Tibial nerve (tissue), 4 donors: Measurements from ENCODE around the gene AGPAT1. TPM values are rescaled to one million over a fixed set of nuclear protein-coding genes. Genes with fewer than 3 reads are reported as not detected.

Experiments used
- DNase-seq, 2 donors: peaks; one replicate each; pipeline ENCODE4 v3.0.0-alpha.2; 2019; ENCODE audit warnings: low spot score in 2 of 2
- H3K27ac ChIP-seq, 4 donors: fragments of 200-600 bp; sonication (generic) in 3 of 4; one replicate each; pipeline ENCODE4 v1.5.1; 2017 to 2019; ENCODE audit warnings: mild to moderate bottlenecking in 1 of 4
- H3K27me3 ChIP-seq, 2 donors: fragments of 200-600 bp; sonication (generic) in 1 of 2; one replicate each; pipeline versions ENCODE4 v1.5.1 to v1.6.0; 2017 to 2019
- H3K36me3 ChIP-seq, 3 donors: fragments of 200-600 bp; sonication (generic); one replicate each; pipeline ENCODE4 v1.5.1; 2018 to 2019
- H3K4me1 ChIP-seq, 4 donors: fragments of 200-600 bp; sonication (generic) in 3 of 4; one replicate each; pipeline ENCODE4 v1.5.1; 2017 to 2019
- H3K4me3 ChIP-seq, 4 donors: fragments of 200-600 bp; sonication (generic) in 3 of 4; one replicate each; pipeline ENCODE4 v1.5.1; 2017 to 2019; ENCODE audit warnings: mild to moderate bottlenecking in 1 of 4, moderate library complexity in 1 of 4
- H3K9me3 ChIP-seq, 4 donors: fragments of 200-600 bp; sonication (generic) in 3 of 4; one replicate each; pipeline ENCODE4 v1.5.1; 2017 to 2019
- EP300 ChIP-seq, 2 donors: sonication (generic); formaldehyde crosslinking; IDR thresholded peaks; one replicate each; pipeline ENCODE4 v1.6.1; 2017; ENCODE audit warnings: antibody characterized with exemption in 2 of 2, mild to moderate bottlenecking in 1 of 2
- POLR2A ChIP-seq, 2 donors: fragments of 450-650 bp; IDR thresholded peaks; one replicate each; pipeline ENCODE4 v1.6.1; 2017; ENCODE audit warnings: antibody characterized with exemption in 2 of 2, mild to moderate bottlenecking in 2 of 2, moderate library complexity in 2 of 2
- WGBS, 2 donors: methylation state at CpG; one replicate each; pipeline ENCODE4 v1.1.5; 2018; 5-methylcytosine and 5-hydroxymethylcytosine counted together
- total RNA-seq, 4 donors: library from RNA; depleted of rRNA; stranded (reverse); fragments of >200 nt; gene quantifications; one replicate each; pipeline ENCODE4 v1.1.0, GENCODE V29; 2016
- TF ChIP-seq, protein P1 (sequence below), 5 experiments: fragments of 200-600 bp in 3 of 5; fragments of 450-650 bp in 2 of 5; sonication (generic) in 3 of 5; IDR thresholded peaks; one replicate each; pipeline ENCODE4 v1.5.1; 2016 to 2019; ENCODE audit warnings: antibody characterized with exemption in 5 of 5, mild to moderate bottlenecking in 3 of 5, moderate library complexity in 2 of 5

AGPAT1 gene
- total RNA-seq, 4 donors from 2014 or later = 45.3 to 52.2 (median 48.1) TPM

GRCh38 chr6:32220021-32220420 is 44.1 kb upstream of the AGPAT1 start:
- no peak overlapping the region for H3K27ac ChIP-seq

DNA sequence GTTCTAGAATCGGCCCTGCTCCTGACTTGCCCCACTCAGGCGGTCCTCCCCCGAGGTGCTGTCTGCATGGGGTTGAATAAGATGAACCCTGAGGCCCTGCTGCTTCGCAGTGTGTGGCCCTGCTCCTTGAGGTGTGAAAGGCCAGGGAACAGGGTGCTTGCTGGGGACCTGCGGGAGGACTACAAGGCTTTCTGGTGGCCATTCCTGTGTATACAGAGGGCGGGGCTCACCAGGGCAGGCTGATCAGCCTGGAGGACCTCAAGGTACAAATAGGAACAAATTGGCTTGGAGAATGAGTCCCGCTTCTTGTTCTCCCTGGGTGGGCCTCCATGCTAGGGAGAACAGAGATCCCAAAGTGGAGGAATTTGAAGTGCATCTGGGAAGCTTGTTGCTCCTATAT is 42.3 kb upstream of the AGPAT1 start:
- no peaks in the 10 kb centered on the region for H3K27me3 ChIP-seq
- no peak overlapping the region for H3K4me3 ChIP-seq
- no peak for DNase-seq
- no peaks in the 10 kb centered on the region for H3K36me3 ChIP-seq
- H3K27ac ChIP-seq = no peak overlapping the region
- WGBS, 2 donors = 74 to 79% methylated on average over 7 of the region's 7 CpGs
- no peaks in the 10 kb centered on the region for H3K9me3 ChIP-seq
- no peaks in the 10 kb centered on the region for H3K4me1 ChIP-seq
- TF ChIP-seq EP300 (IDR thresholded peaks at IDR 0.05) = no peak
- TF ChIP-seq, protein P1, sequence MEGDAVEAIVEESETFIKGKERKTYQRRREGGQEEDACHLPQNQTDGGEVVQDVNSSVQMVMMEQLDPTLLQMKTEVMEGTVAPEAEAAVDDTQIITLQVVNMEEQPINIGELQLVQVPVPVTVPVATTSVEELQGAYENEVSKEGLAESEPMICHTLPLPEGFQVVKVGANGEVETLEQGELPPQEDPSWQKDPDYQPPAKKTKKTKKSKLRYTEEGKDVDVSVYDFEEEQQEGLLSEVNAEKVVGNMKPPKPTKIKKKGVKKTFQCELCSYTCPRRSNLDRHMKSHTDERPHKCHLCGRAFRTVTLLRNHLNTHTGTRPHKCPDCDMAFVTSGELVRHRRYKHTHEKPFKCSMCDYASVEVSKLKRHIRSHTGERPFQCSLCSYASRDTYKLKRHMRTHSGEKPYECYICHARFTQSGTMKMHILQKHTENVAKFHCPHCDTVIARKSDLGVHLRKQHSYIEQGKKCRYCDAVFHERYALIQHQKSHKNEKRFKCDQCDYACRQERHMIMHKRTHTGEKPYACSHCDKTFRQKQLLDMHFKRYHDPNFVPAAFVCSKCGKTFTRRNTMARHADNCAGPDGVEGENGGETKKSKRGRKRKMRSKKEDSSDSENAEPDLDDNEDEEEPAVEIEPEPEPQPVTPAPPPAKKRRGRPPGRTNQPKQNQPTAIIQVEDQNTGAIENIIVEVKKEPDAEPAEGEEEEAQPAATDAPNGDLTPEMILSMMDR (IDR thresholded peaks at IDR 0.05) = no peak
- no peak for TF ChIP-seq POLR2A (IDR thresholded peaks at IDR 0.05)

More at GRCh38 chr6:32220021-32220420, 44.1 kb upstream of the AGPAT1 start:
- no peak for DNase-seq
- Histone ChIP-seq H3K4me1 (peaks cover 0 to 5% (median 0%) of the 10 kb centered on the region in 4 donors), H3K27me3 (no peaks in the 10 kb centered on the region), H3K4me3 (no peak overlapping the region), H3K36me3 (no peaks in the 10 kb centered on the region), H3K9me3 (no peaks in the 10 kb centered on the region)
- TF ChIP-seq EP300 (IDR thresholded peaks at IDR 0.05) (no peak), POLR2A (IDR thresholded peaks at IDR 0.05) (no peak)
- TF ChIP-seq, protein P1 (IDR thresholded peaks at IDR 0.05) = no peak
- 65 to 75% methylated on average over 4 of the region's 4 CpGs for WGBS, 2 donors

DNA sequence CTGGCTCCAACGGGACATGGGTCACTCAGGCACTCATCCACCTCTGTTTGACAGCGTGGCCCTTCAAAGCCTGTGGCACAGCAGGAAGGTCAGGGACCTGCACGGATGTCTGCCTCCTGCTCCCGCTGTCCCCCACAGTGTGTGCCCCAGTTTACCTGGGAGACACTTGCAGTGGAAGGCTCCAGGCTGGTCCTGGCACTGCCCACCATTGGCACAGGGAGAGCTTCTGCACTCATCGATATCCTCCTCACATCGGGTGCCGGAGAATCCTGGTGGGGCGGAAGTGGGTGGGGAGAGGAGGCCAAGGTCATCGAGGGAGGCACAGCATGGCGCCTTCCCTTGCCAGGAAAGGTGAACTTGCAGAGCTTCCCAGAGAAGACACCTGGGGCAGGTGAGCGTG is 41.1 kb upstream of the AGPAT1 start:
- WGBS, 2 donors = 96% methylated on average over 7 to 10 of the region's 11 CpGs
- DNase-seq = no peak
- no peaks in the 10 kb centered on the region for H3K27me3 ChIP-seq
- no peaks in the 10 kb centered on the region for H3K9me3 ChIP-seq
- H3K27ac ChIP-seq = no peak overlapping the region
- no peaks in the 10 kb centered on the region for H3K36me3 ChIP-seq
- TF ChIP-seq, protein P1 (IDR thresholded peaks at IDR 0.05) = no peak
- TF ChIP-seq POLR2A (IDR thresholded peaks at IDR 0.05) (no peak), EP300 (IDR thresholded peaks at IDR 0.05) (no peak)
- H3K4me1 ChIP-seq = no peaks in the 10 kb centered on the region
- no peak overlapping the region for H3K4me3 ChIP-seq

- no peak for DNase-seq
- Histone ChIP-seq H3K4me1 (no peaks in the 10 kb centered on the region), H3K9me3 (no peaks in the 10 kb centered on the region), H3K27ac (no peak overlapping the region), H3K27me3 (no peaks in the 10 kb centered on the region), H3K36me3 (no peaks in the 10 kb centered on the region), H3K4me3 (no peak overlapping the region)
- no peak for TF ChIP-seq POLR2A (IDR thresholded peaks at IDR 0.05)
- 79 to 87% methylated on average over 10 of the region's 10 CpGs for WGBS, 2 donors
Measured at GRCh38 chr6:32216285-32216684, 40.4 kb upstream of the AGPAT1 start.

DNA sequence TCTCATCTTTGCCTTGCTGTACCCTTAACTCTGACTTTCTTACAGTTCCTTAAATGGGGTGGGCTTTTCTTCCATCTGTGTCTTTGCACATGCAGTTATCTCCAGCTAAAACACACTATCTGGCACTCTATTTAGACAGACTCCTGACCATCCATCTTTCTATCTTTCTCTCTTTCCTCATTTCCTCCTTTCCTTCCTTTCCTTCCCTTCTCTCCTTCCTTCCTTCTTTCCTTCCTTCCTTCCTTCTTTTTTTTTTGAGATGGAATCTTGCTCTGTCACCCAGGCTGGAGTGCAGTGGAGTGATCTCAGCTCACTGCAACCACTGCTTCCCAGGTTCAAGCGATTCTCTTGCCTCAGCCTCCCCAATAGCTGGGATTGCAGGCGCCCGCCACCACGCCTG is 39.7 kb upstream of the AGPAT1 start:
- H3K9me3 ChIP-seq = no peaks in the 10 kb centered on the region
- H3K27ac ChIP-seq = no peak overlapping the region
- H3K36me3 ChIP-seq = no peaks in the 10 kb centered on the region
- H3K4me1 ChIP-seq = no peaks in the 10 kb centered on the region
- no peak overlapping the region for H3K4me3 ChIP-seq
- DNase-seq = no peak
- WGBS, 2 donors = 90 to 95% methylated on average over 4 of the region's 4 CpGs
- TF ChIP-seq, protein P1 (IDR thresholded peaks at IDR 0.05) = no peak
- no peak for TF ChIP-seq POLR2A (IDR thresholded peaks at IDR 0.05)
- TF ChIP-seq EP300 (IDR thresholded peaks at IDR 0.05) = no peak
- no peaks in the 10 kb centered on the region for H3K27me3 ChIP-seq

DNA sequence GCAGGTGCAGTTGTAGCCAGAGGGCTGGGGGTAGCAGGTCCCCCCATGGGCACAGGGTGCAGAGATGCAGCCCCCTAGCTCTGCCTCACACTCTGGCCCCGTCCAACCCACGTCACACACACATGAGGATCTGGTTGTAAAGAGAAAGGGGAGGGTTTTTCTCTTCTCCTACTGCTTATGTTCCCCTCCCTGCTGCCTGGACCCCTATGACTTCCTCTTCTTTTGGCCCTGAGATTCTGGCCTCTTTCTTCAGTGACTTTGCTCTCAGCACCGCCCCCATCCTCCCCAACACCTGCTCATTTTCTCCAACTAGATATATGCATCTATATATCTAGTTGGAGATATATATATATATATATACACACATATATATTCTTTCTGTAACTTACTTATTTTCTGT is 38.2 kb upstream of the AGPAT1 start:
- 74 to 84% methylated on average over 3 of the region's 3 CpGs for WGBS, 2 donors
- TF ChIP-seq POLR2A (IDR thresholded peaks at IDR 0.05) (no peak), EP300 (IDR thresholded peaks at IDR 0.05) (no peak)
- TF ChIP-seq, protein P1 (IDR thresholded peaks at IDR 0.05) = no peak
- Histone ChIP-seq H3K27ac (no peak overlapping the region), H3K27me3 (no peaks in the 10 kb centered on the region), H3K4me1 (no peaks in the 10 kb centered on the region), H3K36me3 (no peaks in the 10 kb centered on the region), H3K4me3 (no peak overlapping the region), H3K9me3 (no peaks in the 10 kb centered on the region)
- no peak for DNase-seq
